GM19395 (cell line): ENCODE measurements around the gene NR1H4.
"Not testable (repeated sequence)": the region's sequence is repeated elsewhere in the genome, so short reads cannot be mapped to it uniquely, and the experiment has no call there.

Experiments used
- ATAC-seq: cut with Tn5 transposase; IDR thresholded peaks from one replicate; pipeline ENCODE4 v1.9.1; 2021; ENCODE audit warnings: mild to moderate bottlenecking, moderate library complexity; ENCODE audit not compliant: unreplicated experiment

NR1H4 gene

GRCh38 chr12:100565987-100566545 is 92.4 kb downstream of the NR1H4 start:
- ATAC-seq: no peak

- peak; percentile 98 for ATAC-seq
Observed at GRCh38 chr12:100566887-100567637, 93.4 kb downstream of the NR1H4 start.

DNA sequence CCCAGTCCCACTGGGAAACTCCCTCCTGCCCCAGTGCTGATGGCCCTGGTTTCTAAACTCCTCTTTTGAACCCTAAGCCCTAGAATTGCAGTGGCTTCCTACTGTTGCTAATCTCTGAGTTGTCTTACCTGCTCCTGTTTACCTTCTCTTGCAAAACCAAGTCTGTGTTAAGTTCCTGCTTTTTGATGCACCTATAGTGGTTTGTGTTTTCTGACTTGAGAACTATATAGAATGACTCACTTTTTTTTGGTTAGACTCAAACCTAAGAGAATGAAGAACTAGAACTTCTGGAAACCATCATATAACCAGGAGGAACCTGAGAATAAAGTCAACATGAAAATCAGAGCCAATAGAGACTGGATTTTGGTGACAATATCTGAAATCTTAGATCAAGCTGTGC is 94.3 kb downstream of the NR1H4 start:
- peak; percentile 38 for ATAC-seq

- ATAC-seq: no peak
Observed at GRCh38 chr12:100572184-100572583, 98.5 kb downstream of the NR1H4 start.

- ATAC-seq: peak; percentile 97
Observed at GRCh38 chr12:100573292-100574186, 99.9 kb downstream of the NR1H4 start, which contains the start of gene GAS2L3. Gene GAS2L3 (plus strand): TSS chr12:100573684. CDS start chr12:100594905, 21,221 bp downstream.

GRCh38 chr12:100574187-100575074 is 100.8 kb downstream of the NR1H4 start:
- no peak for ATAC-seq

DNA sequence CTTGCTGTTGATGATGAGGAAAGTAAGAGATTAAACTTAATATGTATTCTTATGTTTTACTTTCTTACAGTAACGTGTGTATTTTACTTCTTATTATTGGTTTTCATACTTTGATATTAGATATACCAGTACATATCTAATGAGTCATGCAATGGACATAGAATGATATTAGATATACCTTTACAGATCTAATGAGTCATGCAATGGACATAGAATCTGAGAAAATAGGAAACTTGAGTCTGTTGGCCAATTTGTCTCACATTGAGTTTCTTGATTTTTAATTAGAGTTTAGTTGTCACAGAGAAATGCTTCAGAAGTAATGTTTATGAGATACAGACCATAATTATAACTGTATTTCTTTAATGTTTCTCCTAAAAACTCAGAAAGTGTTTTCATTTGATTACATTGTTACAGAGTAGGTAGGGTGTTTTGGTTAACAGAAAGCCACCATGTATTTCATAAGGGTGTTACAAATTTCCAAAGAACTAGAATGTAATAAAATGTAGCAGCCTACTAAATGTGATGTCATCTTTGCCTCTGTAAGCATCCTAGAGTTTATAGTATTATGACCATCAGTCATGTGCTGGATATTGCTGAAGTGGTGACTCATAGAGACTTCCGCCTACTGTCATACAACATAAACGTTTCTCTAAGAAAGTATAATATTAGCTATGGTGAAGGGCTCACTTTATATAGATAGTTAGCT is 102.8 kb downstream of the NR1H4 start:
- ATAC-seq: no peak

- no peak for ATAC-seq
Observed at GRCh38 chr12:100578923-100579322, 105.3 kb downstream of the NR1H4 start.

DNA sequence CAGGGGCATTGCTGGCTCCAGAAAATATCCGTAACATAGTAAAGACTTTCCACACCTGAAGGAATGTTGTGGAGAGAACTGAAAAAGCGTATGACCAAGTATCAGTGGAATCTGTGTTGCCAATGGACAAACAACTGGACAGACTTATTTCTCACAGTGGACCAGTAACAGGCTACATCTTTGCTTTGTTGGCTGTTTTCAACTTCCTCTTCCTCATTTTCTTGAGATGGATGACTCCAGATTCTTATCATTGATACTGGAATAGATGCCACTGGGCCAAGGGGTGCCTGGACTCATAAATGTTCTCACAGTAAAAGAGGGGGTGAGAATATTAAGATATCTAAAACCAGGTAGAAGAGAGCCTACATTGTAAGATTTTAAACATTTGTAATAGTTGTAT is 106.2 kb downstream of the NR1H4 start:
- no peak for ATAC-seq

DNA sequence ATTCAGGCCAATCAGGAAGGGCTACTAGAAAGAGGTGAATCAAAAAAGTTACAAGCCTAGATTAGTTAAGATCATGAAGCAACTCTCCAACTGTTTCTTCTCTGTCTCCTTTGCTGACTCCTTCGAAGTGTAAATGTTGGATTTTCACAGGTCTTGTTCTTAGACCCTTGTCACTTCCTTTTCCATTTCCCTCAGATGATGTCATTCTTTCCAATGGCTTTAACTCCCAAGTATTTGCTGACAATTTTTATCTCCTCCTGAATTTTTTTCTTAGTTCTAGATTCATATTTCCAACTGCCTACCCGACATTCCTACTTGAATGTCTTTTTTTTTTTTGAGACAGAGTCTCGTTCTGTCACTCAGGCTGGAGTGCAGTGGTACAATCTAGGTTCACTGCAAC is 110.6 kb downstream of the NR1H4 start:
- ATAC-seq: no peak

GRCh38 chr12:100591979-100592378 is 118.3 kb downstream of the NR1H4 start:
- ATAC-seq: no peak

DNA sequence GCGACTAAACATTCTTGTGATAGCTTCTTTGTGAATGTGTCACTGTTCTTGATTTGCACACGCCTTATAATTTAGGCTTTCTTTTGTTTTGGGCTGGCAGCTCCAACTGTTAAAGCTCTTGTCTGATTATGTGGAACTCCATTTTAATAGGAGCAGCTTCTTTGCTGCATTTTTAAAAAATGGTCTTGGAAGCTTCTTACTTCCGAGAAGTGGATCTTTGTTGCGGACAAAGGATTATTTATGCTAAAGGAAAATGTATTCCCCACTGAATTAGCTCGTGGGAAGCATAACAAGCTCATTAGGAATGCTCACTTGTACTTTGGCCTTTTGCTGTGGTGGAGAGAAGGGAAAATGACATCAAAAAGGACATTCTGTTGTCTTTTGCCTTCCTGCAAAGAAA is 119.8 kb downstream of the NR1H4 start:
- ATAC-seq: no peak

- ATAC-seq: no peak
Observed at GRCh38 chr12:100601626-100602025, 128.0 kb downstream of the NR1H4 start.

DNA sequence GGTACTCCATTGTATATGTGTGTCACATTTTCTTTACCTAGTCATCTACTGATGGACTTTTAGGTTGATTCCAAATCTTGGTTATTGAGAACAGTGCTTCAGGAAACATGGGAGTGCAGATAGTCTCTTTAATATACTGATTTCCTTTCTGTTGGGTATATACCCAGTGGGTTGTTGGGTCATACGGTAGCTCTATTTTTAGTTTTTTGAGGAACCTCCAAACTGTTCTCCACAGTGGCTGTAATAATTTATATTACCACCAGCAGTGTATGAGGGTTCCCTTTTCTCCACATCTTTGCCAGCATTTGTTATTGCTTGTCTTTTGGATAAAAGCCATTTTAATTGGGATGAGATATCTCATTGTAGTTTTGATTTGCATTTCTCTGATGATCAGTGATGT is 129.3 kb downstream of the NR1H4 start:
- not testable (repeated sequence) for ATAC-seq

- ATAC-seq: no peak
Observed at GRCh38 chr12:100608776-100609175, 135.1 kb downstream of the NR1H4 start.

DNA sequence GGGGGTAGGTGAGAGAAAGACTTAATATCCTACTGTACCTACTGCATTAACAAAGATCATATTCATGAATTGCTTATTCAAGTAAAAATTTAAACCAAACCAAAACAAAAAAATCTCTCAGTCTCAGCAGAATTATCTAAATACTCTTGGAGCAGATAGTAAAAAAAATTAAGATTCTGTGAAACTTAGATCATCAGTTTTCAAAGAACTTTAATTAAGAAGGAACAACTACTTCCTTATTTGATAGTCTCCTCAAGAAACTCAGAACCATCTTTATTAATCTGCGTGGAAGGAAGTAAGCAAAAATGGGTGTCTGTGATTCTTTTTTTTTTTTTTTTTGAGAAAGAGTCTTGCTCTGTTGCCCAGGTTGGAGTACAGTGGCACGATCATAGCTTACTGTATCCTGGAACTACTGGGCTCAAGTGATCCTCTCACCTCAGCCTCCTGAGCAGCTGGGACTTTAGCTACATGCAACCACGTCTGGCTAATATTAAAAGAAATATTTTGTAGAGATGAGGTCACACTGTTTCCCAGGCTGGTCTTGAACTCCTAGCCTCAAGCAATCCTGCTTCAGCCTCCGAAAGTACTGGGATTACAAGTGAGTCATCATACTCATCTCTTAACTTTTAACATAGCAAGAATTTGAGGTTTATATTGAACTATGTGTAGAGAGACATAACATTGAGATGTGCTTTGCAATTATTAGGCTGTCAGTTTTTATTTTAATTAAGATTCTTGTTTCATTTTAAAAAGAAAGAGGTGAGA is 137.2 kb downstream of the NR1H4 start:
- no peak for ATAC-seq

DNA sequence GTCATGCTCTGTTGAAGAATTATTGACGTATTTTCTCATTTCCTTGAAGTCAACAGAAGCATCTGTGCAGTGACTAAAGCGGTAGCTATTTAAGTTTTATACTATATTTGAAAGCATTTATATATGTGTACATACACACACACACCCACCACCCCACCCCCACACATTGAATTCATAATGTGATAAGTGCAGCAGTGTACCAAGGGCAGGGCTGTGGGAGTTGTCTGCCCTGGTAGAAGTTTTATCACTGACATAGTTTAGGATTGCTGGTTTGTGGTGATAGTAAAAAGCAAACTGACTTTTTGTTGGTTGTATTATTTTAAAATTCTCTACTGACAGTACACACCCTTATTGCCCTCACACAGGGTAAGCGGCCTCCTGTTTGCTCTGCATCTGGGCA is 138.9 kb downstream of the NR1H4 start:
- no peak for ATAC-seq
